PFSK-1 (cell line): ENCODE results near the gene UQCRC2.

Experiments
- FOXP2 ChIP-seq: optimal IDR thresholded peaks from 2 replicates; pipeline ENCODE3; 2011; ENCODE audit warnings: borderline replicate concordance, control low read depth, inconsistent platforms; ENCODE audit not compliant: insufficient read depth; ENCODE audit errors: extremely low read length, extremely low read depth
- POLR2AphosphoS5 ChIP-seq: IDR thresholded peaks from 2 replicates; pipeline ENCODE4 v1.6.1; 2012; ENCODE audit warnings: low read depth, mild to moderate bottlenecking, control low read depth, low read length, moderate library complexity
- SIN3A ChIP-seq: IDR thresholded peaks from 2 replicates; pipeline ENCODE4 v1.6.1; 2012; ENCODE audit warnings: mild to moderate bottlenecking, low read length, moderate library complexity, borderline replicate concordance; ENCODE audit not compliant: insufficient read depth
- TAF1 ChIP-seq: IDR thresholded peaks from 2 replicates; pipeline ENCODE4 v1.6.1; 2012; ENCODE audit warnings: low read length, control low read depth, borderline replicate concordance; ENCODE audit not compliant: insufficient read depth
- TF ChIP-seq, protein P1 (sequence below), 2 experiments: IDR thresholded peaks; 2 replicates each; pipeline versions ENCODE4 v1.6.1 to v1.8.0; 2011 to 2012; ENCODE audit warnings: low read depth in 2 of 2, low read length in 2 of 2, control low read depth in 1 of 2, inconsistent platforms in 1 of 2, mild to moderate bottlenecking in 1 of 2, moderate library complexity in 1 of 2; ENCODE audit not compliant: insufficient read depth in 1 of 2

The UQCRC2 gene

DNA sequence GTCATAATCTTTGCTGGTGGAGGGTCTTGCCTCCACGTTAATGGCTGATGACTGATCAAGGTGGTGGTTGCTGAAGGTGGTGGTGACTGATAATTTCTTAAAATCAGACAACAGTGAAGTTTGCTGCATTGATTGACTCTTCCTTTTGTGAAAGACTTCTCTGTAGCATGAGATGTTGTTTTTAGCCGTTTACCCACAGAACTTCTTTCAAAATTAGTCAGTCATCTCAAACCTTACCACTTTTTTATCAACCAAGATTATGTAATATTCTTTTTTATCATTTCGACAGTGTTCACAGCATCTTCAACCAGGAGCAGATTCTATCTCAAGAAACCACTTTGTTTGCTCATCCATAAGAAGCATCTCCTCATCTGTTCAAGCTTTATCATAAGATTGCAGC lies 5.9 kb downstream of the UQCRC2 start:
- TF ChIP-seq FOXP2 (no peak), POLR2AphosphoS5 (no peak), SIN3A (no peak), TAF1 (no peak)
- TF ChIP-seq, protein P1, sequence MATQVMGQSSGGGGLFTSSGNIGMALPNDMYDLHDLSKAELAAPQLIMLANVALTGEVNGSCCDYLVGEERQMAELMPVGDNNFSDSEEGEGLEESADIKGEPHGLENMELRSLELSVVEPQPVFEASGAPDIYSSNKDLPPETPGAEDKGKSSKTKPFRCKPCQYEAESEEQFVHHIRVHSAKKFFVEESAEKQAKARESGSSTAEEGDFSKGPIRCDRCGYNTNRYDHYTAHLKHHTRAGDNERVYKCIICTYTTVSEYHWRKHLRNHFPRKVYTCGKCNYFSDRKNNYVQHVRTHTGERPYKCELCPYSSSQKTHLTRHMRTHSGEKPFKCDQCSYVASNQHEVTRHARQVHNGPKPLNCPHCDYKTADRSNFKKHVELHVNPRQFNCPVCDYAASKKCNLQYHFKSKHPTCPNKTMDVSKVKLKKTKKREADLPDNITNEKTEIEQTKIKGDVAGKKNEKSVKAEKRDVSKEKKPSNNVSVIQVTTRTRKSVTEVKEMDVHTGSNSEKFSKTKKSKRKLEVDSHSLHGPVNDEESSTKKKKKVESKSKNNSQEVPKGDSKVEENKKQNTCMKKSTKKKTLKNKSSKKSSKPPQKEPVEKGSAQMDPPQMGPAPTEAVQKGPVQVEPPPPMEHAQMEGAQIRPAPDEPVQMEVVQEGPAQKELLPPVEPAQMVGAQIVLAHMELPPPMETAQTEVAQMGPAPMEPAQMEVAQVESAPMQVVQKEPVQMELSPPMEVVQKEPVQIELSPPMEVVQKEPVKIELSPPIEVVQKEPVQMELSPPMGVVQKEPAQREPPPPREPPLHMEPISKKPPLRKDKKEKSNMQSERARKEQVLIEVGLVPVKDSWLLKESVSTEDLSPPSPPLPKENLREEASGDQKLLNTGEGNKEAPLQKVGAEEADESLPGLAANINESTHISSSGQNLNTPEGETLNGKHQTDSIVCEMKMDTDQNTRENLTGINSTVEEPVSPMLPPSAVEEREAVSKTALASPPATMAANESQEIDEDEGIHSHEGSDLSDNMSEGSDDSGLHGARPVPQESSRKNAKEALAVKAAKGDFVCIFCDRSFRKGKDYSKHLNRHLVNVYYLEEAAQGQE (IDR thresholded peaks at IDR 0.05; ENCODE audit: insufficient read depth in 1 of 2, low read depth in 2 of 2, low read length in 2 of 2), result no peak

DNA sequence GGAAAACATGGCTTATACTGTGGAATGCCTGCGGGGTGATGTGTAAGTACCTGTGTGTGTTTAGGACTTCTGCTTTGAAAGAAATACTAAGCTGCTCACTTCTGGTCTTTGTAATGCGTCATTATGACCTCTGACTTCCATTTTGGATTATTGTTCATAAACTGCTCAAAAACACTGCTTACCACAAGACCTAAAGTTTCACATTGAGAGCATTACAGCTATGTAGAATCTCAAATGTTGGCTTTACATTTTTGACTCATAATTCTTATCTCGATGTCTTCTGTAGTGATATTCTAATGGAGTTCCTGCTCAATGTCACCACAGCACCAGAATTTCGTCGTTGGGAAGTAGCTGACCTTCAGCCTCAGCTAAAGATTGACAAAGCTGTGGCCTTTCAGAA lies 9.3 kb downstream of the UQCRC2 start:
- no peak for TF ChIP-seq POLR2AphosphoS5
- no peak for TF ChIP-seq SIN3A
- TF ChIP-seq, protein P1 (IDR thresholded peaks at IDR 0.05; ENCODE audit: insufficient read depth in 1 of 2, low read depth in 2 of 2, low read length in 2 of 2), result no peak
- TF ChIP-seq TAF1, result no peak
- no peak for TF ChIP-seq FOXP2

DNA sequence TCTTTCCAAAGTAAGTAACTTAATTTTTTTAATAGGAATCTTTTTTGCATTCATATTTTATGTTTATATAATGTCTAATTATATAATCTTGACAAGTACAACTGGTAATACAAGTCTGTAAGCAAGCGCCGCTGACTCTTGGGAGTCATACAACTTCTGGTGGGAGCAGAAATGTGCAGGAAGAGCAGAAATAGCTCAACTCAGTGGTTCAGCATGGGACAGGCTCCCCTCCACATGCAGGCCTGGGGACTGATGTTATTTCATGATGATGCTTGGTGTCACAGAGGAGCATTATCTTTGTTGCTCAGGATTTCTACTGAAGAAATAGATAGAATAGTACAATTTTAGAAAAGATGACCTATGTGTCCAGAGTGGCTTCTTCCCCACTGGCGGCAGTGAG lies 10.7 kb downstream of the UQCRC2 start:
- TF ChIP-seq POLR2AphosphoS5 (no peak), TAF1 (no peak), SIN3A (no peak), FOXP2 (no peak)
- TF ChIP-seq, protein P1 (IDR thresholded peaks at IDR 0.05; ENCODE audit: insufficient read depth in 1 of 2, low read depth in 2 of 2, low read length in 2 of 2), result no peak

DNA sequence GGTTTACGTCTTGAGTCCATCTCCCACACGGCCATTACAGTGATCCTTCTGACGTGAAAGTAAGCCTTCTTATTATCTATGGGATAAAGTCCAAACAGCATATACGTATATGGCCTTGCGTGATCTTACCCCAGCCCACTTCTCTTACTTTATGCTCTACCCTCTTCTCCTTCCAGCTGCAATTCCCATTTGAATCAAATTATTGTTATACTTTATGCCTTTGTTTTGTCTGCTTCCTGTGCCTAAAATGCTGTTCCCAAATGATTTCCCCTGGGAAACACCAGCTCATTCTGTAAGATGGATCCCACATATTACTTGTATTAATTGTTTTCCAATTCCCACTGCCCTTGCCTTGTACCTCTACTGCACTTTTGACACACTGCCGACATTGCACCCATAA lies 11.2 kb downstream of the UQCRC2 start:
- TF ChIP-seq POLR2AphosphoS5 (no peak), SIN3A (no peak), FOXP2 (no peak)
- TF ChIP-seq, protein P1 (IDR thresholded peaks at IDR 0.05; ENCODE audit: insufficient read depth in 1 of 2, low read depth in 2 of 2, low read length in 2 of 2), result no peak

GRCh38 chr16:21971856-21972255 lies 18.7 kb downstream of the UQCRC2 start:
- TF ChIP-seq, protein P1 (IDR thresholded peaks at IDR 0.05; ENCODE audit: insufficient read depth in 1 of 2, low read depth in 2 of 2, low read length in 2 of 2), result no peak
